IMR-90 (cell line): ENCODE measurements around the gene WDR90.

Experiments used
- CTCF ChIP-seq: conservative IDR thresholded peaks from 2 replicates; pipeline ENCODE4 v1.5.1; 2012; ENCODE audit warnings: mild to moderate bottlenecking, low read depth, low read length, improper control_type of control experiment
- NFE2L2 ChIP-seq: fragments of 150-350 bp; IDR thresholded peaks from 2 replicates; pipeline ENCODE4 v1.6.1; 2016; ENCODE audit warnings: low read depth, mild to moderate bottlenecking, low read length
- POLR2A ChIP-seq: IDR thresholded peaks from 2 replicates; pipeline ENCODE4 v1.6.1; 2012; ENCODE audit warnings: mild to moderate bottlenecking, low read depth, low read length
- RAD21 ChIP-seq: IDR thresholded peaks from 2 replicates; pipeline ENCODE4 v1.6.1; 2012; ENCODE audit warnings: low read length, improper control_type of control experiment

- TF ChIP-seq POLR2A = no peak
- TF ChIP-seq RAD21 = no peak
- TF ChIP-seq NFE2L2 = no peak
- TF ChIP-seq CTCF = peak; percentile 37
These were observed 939 bp upstream of the WDR90 start for GRCh38 chr16:648071-648780.
